ENCODE data around the gene FBXL4. TPM values are rescaled to one million over a fixed set of nuclear protein-coding genes. Genes with fewer than 3 reads are reported as not detected.

The FBXL4 gene
- total and polyA plus RNA-seq, 7 donors = 3.4 to 15.5 (median 11.5) TPM

DNA sequence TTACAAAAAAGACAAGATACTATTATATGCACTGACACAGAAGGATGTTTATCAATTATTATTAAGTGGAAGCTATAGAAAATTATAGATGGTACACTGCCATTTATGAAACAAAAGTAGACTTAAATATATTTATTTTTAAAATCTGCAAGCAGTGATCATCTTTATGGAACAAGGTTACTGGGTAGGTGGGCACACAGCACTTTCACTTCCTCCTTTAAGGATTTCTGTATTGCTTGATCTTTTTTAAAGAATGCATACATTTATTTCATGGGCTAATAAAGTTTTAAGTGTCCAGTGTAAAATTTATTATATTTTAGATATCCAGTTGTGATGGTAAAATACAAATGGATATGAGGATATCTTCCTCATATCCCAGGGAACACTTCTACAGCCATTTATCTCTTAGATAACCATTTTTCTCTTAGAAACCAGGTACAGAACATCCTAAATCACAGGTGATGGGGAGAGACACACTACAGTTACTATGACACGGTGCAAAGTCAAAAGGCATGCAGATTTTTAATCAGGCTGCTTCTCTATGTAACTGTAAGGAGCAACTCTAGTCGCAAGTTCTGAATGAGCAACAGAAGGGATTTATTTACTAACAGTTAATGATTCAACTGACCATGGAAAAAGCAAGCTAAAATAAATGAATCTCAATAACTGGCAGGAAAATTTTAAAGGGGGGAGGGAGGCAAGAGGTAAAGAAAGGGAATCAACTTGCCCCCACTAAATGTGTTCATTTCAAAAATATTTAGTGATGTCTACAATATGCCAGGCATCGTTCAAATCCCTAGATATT, 2.2 kb downstream of the FBXL4 start:
- ATAC-seq = no peak
- no peak for DNase-seq
- no peak for TF ChIP-seq CTCF (IDR thresholded peaks at IDR 0.05)

GRCh38 chr6:98944598-98945081, 3.1 kb downstream of the FBXL4 start:
- Histone ChIP-seq H3K9me3 (peaks cover 7% of the 10 kb centered on the region), H3K27me3 (ENCODE audit: insufficient read depth in 3 of 3, low read length in 2 of 3) (no peaks in the 10 kb centered on the region), H3K4me3 (no peak overlapping the region), H3K36me3 (ENCODE audit: insufficient read depth in 1 of 2, low read depth in 1 of 2) (no peaks in the 10 kb centered on the region), H3K27ac (no peak overlapping the region), H3K4me1 (peaks cover 18% of the 10 kb centered on the region)
- intact Hi-C loops (cut with DNase I) = loop anchor here in 1 of 2 donors (5.0 kb wide), 1 partner anchor 88 kb away; no protein-coding TSS in a partner anchor
- ATAC-seq (no peak), DNase-seq (no peak)
- TF ChIP-seq CTCF (IDR thresholded peaks at IDR 0.05) = no peak
- WGBS, 3 donors = 53 to 68% (median 63%) methylated on average over 2 of the region's 2 CpGs

More for the DNA sequence above, 2.2 kb downstream of the FBXL4 start:
- WGBS, 3 donors = 46 to 76% (median 57%) methylated on average over 3 of the region's 3 CpGs
- Histone ChIP-seq H3K4me3 (no peak overlapping the region), H3K27ac (no peak overlapping the region), H3K27me3 (ENCODE audit: insufficient read depth in 3 of 3, low read length in 2 of 3) (no peaks in the 10 kb centered on the region), H3K4me1 (peaks cover 18% of the 10 kb centered on the region), H3K9me3 (peaks cover 8% of the 10 kb centered on the region), H3K36me3 (ENCODE audit: insufficient read depth in 1 of 2, low read depth in 1 of 2) (no peaks in the 10 kb centered on the region)
- intact Hi-C loops (cut with DNase I) = loop anchor here in 1 of 2 donors (5.0 kb wide), 1 partner anchor 87 kb away; no protein-coding TSS in a partner anchor

- ATAC-seq (no peak), DNase-seq (no peak)
- TF ChIP-seq CTCF (IDR thresholded peaks at IDR 0.05) = no peak
- Histone ChIP-seq H3K27me3 (ENCODE audit: insufficient read depth in 3 of 3, low read length in 2 of 3) (no peaks in the 10 kb centered on the region), H3K4me1 (peaks cover 18% of the 10 kb centered on the region), H3K27ac (no peak overlapping the region), H3K9me3 (peaks cover 12% of the 10 kb centered on the region), H3K4me3 (no peak overlapping the region), H3K36me3 (ENCODE audit: insufficient read depth in 1 of 2, low read depth in 1 of 2) (no peaks in the 10 kb centered on the region)
- 66 to 99% (median 67%) methylated on average over 3 of the region's 3 CpGs for WGBS, 3 donors
- intact Hi-C loops (cut with DNase I) = no loop called here
Measured at GRCh38 chr6:98944168-98944567, 3.6 kb downstream of the FBXL4 start.

DNA sequence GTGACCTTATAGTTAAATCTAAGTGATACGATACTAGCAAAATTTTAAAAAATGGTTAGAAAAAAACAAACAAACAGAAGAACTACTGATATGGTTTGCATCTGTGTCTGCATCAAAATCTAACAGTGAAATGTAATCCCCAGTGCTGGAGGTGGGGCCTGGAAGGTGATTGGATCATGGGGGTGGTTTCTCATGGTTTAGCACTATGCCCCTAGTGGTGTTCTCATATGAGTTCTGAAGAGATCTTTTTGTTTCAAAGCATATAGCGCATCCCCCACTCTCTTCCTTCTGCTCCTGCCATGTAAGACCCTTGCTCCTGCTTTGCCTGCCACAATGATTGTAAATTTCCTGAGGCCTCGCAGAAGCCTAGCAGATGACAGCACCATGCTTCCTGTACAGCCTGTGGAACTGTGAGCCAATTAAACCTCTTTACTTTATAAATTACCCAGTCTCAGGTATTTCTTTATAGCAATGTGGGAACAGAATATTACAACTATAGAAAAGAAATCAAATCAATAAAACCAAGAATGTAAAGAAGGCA, 5.4 kb downstream of the FBXL4 start:
- no peak overlapping the region for H3K27ac ChIP-seq
- WGBS, 3 donors = 90 to 94% (median 94%) methylated on average over 3 of the region's 3 CpGs
- TF ChIP-seq CTCF (IDR thresholded peaks at IDR 0.05) = no peak
- DNase-seq (no peak), ATAC-seq (no peak)
- H3K27me3 ChIP-seq (ENCODE audit: insufficient read depth in 3 of 3, low read length in 2 of 3) = no peaks in the 10 kb centered on the region
- H3K9me3 ChIP-seq = peaks cover 14% of the 10 kb centered on the region
- intact Hi-C loops (cut with DNase I) = no loop called here
- H3K4me3 ChIP-seq = no peak overlapping the region
- peaks cover 18% of the 10 kb centered on the region for H3K4me1 ChIP-seq
- H3K36me3 ChIP-seq (ENCODE audit: insufficient read depth in 1 of 2, low read depth in 1 of 2) = no peaks in the 10 kb centered on the region

All from psoas muscle (tissue), 8 donors.